ENCODE data around the gene AGBL1.

The AGBL1 gene

DNA sequence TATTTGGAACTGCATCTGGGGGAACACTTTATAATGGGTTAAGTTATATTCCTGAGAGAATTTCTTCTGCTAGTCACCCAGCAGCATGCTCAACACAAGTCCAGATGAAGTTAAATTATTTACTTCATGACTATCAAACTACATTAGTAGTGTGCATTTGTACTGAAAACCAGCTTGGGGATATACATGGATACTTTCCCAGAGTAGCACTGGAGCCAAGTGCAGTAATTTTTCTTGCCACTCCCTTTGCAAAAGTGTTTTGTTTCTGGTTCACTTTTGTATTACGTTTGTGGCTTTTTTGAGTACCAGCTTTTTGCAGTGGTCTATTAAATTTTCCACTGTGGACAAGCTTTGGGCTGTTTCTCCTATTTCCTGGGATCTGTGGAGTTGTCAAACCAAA lies 243.0 kb downstream of the AGBL1 start:
- no peak for DNase-seq (ENCODE audit: low read depth)

DNA sequence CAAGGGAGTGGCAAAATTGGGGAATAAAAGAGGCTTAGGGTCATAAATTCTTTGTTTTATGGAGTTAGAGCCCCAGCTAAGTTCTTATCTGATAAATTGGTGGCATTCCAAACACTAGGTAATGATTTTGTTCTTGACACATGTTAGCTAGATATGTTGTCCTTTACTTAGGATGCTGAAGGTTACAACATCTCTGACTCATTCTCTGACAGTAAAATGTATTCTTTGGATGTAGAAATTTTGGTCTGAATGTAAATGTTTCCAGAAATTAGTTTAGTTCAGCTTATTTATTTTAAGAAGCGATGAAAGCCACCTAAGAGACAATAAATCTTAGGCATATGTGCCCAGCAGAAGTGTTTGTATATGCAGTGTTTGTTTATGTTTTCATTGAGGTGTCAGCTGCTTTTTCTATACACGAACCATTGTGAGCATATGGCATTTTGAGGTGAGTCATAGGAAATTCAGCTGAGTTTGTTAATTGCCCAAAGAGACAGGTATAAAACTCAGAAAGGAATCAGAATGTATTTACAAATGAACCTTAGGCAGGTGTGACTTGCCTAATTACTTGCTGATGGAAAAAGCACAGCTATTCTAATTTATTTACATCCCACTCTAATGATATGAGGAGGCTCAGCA lies 247.7 kb downstream of the AGBL1 start:
- DNase-seq (ENCODE audit: low read depth), result no peak

GRCh38 chr15:86328658-86329057 lies 249.0 kb downstream of the AGBL1 start:
- no peak for DNase-seq (ENCODE audit: low read depth)

- DNase-seq (ENCODE audit: low read depth), result no peak
These were observed 249.8 kb downstream of the AGBL1 start for GRCh38 chr15:86329311-86330013.

DNA sequence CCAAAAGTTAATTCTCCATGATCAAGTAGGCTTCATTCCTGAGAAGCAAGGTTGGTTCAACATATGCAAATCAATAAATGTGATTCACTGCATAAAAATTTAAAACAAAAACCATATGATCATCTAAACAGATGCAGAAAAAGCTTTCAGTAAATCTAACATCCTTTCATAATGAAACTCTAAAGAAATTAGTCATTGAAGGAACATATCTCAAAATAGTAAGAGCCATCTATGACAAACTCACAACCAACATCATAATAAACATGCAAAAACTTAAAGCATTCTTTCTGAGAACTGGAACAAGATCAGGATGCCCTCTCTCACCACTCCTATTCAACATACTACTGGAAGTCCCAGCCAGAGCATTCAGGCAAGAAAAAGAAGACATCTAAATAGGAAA lies 254.1 kb downstream of the AGBL1 start:
- no peak for DNase-seq (ENCODE audit: low read depth)

- no peak for DNase-seq (ENCODE audit: low read depth)
These were observed 256.5 kb downstream of the AGBL1 start for GRCh38 chr15:86336051-86336788.

DNA sequence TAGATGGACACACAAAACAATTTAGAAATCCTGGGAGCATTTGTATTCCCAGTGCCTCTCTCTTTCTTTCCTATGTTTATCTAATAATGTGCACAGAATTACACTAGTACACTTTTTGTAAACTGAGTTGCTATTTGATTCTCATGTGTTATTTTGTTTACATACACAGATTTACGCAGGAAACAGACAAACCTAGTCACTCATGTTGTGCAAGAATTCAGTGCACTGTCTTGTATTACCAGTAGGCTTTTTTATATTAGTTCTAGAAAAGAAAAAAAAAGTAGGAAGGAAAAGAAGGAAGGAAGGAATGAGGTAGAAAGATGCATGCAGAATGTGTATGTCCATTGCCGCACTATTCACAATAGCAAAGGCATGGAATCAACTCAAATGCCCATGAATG lies 257.4 kb downstream of the AGBL1 start:
- DNase-seq (ENCODE audit: low read depth), result no peak

DNA sequence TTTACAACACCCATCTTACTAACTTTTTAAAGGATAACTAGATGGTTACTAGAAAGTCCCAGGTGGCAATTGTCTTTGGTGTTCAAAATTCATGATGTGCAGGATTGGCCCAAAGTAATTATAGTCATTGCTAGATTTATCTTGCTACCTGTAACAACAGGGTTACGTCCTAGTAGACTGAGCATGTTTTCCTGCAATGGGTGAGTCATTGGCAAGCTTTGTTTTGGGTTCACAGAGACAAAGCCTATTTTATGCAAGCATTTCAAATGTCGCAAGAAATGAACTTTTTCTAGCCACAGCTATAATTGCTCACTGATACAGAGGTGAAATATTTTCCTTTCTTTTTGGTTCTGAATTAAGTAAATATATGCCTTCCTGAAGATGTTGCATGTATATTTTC lies 267.6 kb downstream of the AGBL1 start:
- DNase-seq (ENCODE audit: low read depth), result no peak

- DNase-seq (ENCODE audit: low read depth), result no peak
These were observed 269.9 kb downstream of the AGBL1 start for GRCh38 chr15:86349565-86349964.

GRCh38 chr15:86353213-86353612 lies 273.5 kb downstream of the AGBL1 start:
- DNase-seq (ENCODE audit: low read depth), result no peak

- no peak for DNase-seq (ENCODE audit: low read depth)
These were observed 275.7 kb downstream of the AGBL1 start for GRCh38 chr15:86355361-86355760.

DNA sequence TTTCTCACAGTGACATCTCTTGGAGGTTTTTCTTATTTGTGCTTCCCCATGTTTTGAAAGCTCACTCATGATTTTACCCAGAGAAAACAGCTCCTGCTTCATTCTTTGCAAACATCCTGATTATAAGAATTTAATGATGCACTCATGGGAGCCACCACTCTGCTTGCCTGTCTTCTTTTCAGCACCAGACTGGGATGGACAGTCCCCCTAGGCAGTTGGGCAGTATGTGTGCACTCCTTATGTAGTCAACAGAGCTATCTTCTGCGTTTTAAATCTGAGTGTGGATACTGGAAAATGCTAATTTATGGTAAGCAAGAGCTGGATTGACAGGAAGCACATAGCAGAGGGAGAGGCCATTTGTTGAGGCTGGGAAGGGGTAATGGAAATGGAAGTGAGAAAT lies 276.1 kb downstream of the AGBL1 start:
- no peak for DNase-seq (ENCODE audit: low read depth)

GRCh38 chr15:86362555-86362954 lies 282.9 kb downstream of the AGBL1 start:
- no peak for DNase-seq (ENCODE audit: low read depth)

GRCh38 chr15:86373147-86373546 lies 293.5 kb downstream of the AGBL1 start:
- DNase-seq (ENCODE audit: low read depth), result no peak

DNA sequence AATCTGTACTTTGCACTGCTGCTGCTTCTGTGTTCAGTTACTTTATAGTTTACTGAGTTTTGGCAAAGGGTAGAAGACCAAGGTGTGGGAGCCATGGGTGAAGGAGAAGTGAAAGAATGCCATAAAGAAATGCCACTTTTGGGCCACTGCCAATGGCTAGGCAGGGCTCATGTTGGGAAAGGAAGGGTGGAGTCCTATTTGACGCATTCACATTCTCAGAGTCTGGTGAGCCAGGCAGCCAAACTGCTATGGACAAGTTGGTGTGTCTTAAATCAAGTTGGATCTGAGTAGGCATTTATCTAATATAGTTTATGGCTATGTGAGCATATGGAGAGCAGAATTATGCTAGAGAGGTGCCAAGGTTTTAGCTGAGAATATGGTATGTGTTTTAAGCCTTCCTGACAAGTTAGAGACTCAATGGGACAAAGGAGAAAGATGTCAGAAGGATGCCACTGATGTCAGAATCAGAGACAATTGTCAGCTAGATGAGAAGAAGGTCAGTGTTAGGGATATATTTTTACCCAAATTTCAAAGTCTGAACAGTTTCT lies 296.1 kb downstream of the AGBL1 start:
- no peak for DNase-seq (ENCODE audit: low read depth)

- DNase-seq (ENCODE audit: low read depth), result no peak
These were observed 298.2 kb downstream of the AGBL1 start for GRCh38 chr15:86377914-86378313.

- no peak for DNase-seq (ENCODE audit: low read depth)
These were observed 302.7 kb downstream of the AGBL1 start for GRCh38 chr15:86382341-86382740.

DNA sequence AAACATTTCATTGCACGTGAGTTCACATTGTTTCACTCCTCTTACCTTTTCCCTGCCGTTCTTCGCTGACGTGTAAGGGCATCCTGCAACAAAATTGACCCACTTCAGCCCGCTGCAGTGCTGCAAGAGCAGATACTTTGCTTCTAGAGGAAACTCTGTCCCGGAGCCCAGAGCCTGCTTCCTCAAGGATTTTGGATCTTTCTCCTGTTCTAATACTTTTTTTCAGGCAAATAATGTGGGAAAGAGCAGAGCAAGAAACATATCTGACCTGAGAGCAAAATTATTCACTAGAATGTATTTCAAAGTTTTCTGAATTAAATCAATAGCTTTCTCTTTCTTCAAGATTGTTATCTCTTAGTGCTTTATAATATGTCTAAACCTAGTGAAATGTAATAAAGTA lies 303.9 kb downstream of the AGBL1 start:
- no peak for DNase-seq (ENCODE audit: low read depth)

- no peak for DNase-seq (ENCODE audit: low read depth)
These were observed 304.5 kb downstream of the AGBL1 start for GRCh38 chr15:86384186-86384585.

GRCh38 chr15:86392296-86392695 lies 312.6 kb downstream of the AGBL1 start:
- DNase-seq (ENCODE audit: low read depth), result no peak

DNA sequence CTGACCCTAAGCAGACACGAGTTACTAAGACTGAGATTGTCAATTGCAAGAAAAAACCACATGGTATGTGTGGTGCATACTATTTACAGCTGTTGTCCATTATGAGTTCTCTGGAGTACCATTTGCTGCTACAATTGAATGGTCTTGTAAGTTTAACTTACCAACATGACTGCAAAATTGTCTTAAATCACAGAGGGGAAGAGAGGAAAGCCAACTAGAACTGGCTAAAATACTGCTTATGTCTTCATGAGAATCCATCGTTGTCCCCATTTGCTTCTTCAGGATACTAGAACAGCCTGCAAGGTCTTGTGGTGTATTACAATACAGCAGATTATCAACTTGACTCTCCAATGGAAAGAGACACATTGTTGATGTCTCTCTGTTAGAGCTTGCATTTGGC lies 313.2 kb downstream of the AGBL1 start:
- no peak for DNase-seq (ENCODE audit: low read depth)

GRCh38 chr15:86394866-86395265 lies 315.2 kb downstream of the AGBL1 start:
- no peak for DNase-seq (ENCODE audit: low read depth)

Data from T follicular helper cell (primary cell).